Measurements from ENCODE around the gene PIF1. TPM values are rescaled to one million over a fixed set of nuclear protein-coding genes. Genes with fewer than 3 reads are reported as not detected.

PIF1 gene
- total and polyA plus RNA-seq, 2 donors = 8.0 to 8.4 TPM

DNA sequence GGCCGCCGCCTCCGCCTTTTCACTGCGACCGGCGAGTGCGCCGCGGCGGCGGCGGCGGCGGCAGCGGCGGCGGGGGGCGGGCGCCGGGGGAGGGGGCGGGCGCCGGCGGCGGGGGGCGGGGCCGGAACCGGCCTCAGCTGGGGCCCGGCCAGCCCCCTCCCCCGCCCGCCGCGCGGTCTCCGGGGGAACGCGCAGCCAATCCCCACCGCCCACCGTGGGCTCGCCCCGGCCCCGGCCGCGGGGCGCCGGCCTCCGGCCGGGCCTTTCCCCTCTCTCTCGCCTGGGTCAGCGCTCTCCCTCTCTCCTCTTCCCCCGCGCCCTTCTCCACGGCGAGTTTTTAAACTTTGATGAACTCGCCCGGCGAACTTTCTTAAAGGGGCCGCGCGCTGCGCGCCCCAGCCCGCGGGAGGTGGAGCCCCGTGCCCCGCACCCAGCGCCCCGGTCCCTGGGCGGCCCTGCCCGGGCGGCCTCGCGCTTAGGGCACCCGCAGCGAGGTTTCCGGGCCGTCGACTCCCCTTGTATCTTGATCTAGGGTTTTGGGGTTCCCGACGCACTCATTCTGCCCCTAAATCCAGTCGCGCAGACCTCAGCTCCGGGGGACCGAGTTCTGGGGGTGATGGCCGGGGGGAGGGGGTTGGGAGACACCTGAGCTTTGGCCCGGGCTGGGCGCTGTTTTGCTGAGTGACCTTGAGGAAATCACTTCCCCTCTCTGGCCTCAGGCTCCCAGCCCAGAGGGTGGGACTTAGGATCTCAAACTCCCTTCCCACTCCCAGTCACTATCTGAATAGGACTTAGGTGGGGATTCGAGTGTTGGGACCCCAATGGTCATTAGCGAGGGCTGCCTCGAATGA is 49.7 kb downstream of the PIF1 start, which contains the start of gene RBPMS2:
RBPMS2 (minus strand) TSS at position 39 of the 851 bp plus-strand sequence. CDS start 270 bp downstream, outside the sequence.
- Histone ChIP-seq H3K27ac (ENCODE audit: low read depth in 1 of 2, low read length in 1 of 2) (no peak within 1 kb of the TSS), H3K4me3 (ENCODE audit: low read length in 2 of 2) (peak within 1 kb of the TSS; percentile 22 to 59), H3K4me1 (ENCODE audit: control insufficient read depth in 2 of 2, insufficient read depth in 2 of 2, low read length in 2 of 2) (peaks cover 0 to 9% of the 10 kb centered on the region in 2 donors), H3K9me3 (ENCODE audit: control insufficient read depth in 2 of 2, insufficient read depth in 1 of 2, low read length in 1 of 2) (peaks cover 0 to 4% of the 10 kb centered on the region in 2 donors), H3K36me3 (ENCODE audit: control insufficient read depth in 2 of 2, insufficient read depth in 2 of 2, low read length in 1 of 2) (no peaks in the 10 kb centered on the region), H3K27me3 (ENCODE audit: control insufficient read depth in 2 of 2, insufficient read depth in 1 of 2, low read length in 1 of 2) (peaks cover 39 to 81% of the 10 kb centered on the region in 2 donors)
- 1% methylated on average over 86 of the region's 90 CpGs for WGBS
- DNase-seq (ENCODE audit: low read depth in 6 of 9, low spot score in 9 of 9) = no peak

DNA sequence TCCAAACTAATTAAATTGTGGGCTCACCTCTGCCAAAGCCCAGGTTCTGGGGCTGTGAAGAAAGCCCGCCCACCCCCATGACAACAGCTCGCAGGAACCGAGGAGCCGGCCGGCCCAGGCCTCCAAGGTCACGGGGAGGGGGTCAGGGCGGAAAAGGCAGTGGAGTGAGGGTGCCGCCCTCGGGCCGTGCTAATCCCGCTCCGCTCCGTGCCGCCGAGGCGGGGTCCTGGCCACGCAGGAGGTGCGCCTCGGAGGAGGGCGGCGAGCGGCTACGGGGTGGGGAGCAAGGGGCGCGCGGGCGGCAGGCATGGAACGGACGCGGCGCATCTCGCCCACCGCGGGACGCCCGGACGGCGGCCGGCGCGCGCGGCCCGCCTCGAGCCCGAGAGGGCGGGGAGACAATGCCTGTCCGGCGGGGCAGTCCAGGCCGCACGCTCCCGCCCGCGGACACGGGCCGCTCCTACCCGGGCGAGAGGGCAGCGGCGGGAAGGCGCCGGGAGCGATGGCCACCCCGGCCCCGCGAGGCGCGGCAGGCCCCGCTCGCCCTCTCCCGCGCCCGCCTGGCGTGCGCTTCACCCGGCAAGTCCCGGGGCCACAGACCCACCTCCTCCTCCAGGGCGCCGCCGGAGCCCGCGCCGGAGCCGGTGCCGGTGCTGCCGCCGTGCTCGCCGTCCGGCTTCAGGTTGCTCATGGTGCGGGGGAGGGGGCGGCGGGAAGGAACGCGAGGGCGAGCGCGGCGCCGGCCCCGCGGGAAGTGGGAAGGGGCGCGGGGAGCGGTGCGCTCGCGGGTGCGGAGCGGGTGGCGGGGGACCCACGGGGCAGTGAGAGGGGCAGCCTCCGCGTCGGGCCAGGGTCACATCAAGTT is 50.6 kb downstream of the PIF1 start:
- peaks cover 0 to 9% of the 10 kb centered on the region in 2 donors for H3K4me1 ChIP-seq (ENCODE audit: control insufficient read depth in 2 of 2, insufficient read depth in 2 of 2, low read length in 2 of 2)
- peak in 1 of 9 donors; percentile 7 for DNase-seq (ENCODE audit: low read depth in 6 of 9, low spot score in 9 of 9)

DNA sequence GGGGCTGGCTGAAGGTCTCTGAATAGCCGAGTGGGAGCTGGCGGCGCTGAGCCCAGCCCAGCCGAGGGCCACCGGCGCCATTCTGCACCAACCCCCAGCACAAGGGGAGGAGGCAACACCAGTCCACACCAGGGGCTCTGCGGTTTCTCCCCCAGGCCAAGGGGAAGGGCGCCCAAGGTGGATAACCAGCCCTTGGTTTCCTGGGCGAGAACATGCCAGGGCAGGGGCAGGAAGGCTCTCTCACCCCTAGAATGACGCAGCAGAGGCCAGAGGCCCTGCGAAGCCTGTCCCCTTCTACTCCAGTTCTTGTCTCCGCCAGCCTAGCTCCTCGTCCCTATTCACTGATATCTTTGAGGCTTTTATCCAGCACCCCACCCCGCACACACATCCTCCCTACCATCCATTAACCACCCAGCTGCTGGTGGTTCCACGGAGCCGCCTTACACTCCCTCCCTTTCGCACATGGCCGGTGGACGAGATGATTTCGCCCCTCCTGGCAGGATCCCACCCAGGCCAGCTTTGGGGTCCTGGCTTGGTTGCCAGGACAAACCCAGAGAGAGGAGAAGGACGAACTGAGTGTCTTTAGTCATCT is 51.3 kb downstream of the PIF1 start:
- 82% methylated on average over 21 of the region's 21 CpGs for WGBS
- Histone ChIP-seq H3K4me3 (ENCODE audit: low read length in 2 of 2) (no peak overlapping the region), H3K4me1 (ENCODE audit: control insufficient read depth in 2 of 2, insufficient read depth in 2 of 2, low read length in 2 of 2) (peaks cover 0 to 9% of the 10 kb centered on the region in 2 donors), H3K9me3 (ENCODE audit: control insufficient read depth in 2 of 2, insufficient read depth in 1 of 2, low read length in 1 of 2) (peaks cover 0 to 4% of the 10 kb centered on the region in 2 donors), H3K36me3 (ENCODE audit: control insufficient read depth in 2 of 2, insufficient read depth in 2 of 2, low read length in 1 of 2) (no peaks in the 10 kb centered on the region), H3K27me3 (ENCODE audit: control insufficient read depth in 2 of 2, insufficient read depth in 1 of 2, low read length in 1 of 2) (peaks cover 39 to 77% of the 10 kb centered on the region in 2 donors), H3K27ac (ENCODE audit: low read depth in 1 of 2, low read length in 1 of 2) (no peak overlapping the region)
- DNase-seq (ENCODE audit: low read depth in 6 of 9, low spot score in 9 of 9) = no peak

More for the DNA sequence above, 50.6 kb downstream of the PIF1 start:
- peak overlapping the region in 1 of 2 donors; percentile 59 for H3K4me3 ChIP-seq (ENCODE audit: low read length in 2 of 2)
- WGBS = 4% methylated on average over 115 of the region's 115 CpGs
- H3K9me3 ChIP-seq (ENCODE audit: control insufficient read depth in 2 of 2, insufficient read depth in 1 of 2, low read length in 1 of 2) = peaks cover 0 to 4% of the 10 kb centered on the region in 2 donors
- no peak overlapping the region for H3K27ac ChIP-seq (ENCODE audit: low read depth in 1 of 2, low read length in 1 of 2)
- no peaks in the 10 kb centered on the region for H3K36me3 ChIP-seq (ENCODE audit: control insufficient read depth in 2 of 2, insufficient read depth in 2 of 2, low read length in 1 of 2)
- H3K27me3 ChIP-seq (ENCODE audit: control insufficient read depth in 2 of 2, insufficient read depth in 1 of 2, low read length in 1 of 2) = peaks cover 39 to 81% of the 10 kb centered on the region in 2 donors

DNA sequence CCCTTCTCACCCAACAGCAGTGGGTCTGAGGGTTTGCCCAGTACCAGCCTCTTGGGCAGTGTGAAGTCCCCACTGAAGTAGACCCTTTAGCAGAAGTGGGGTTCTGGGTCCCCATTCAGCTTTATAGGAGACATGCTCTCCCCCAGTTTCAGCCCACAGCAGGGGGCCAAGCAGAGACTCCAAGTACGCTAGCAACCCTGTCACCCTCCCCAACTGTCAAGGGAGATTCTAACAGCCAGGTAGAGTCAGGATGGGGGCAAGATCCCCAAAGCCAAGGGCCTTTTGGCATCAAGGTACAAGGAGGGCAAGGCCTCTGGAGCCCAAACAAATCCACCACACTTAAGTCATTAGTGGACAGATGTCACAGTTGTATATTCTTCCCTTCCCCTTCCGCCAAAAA is 51.8 kb downstream of the PIF1 start:
- no peak overlapping the region for H3K4me3 ChIP-seq (ENCODE audit: low read length in 2 of 2)
- no peaks in the 10 kb centered on the region for H3K36me3 ChIP-seq (ENCODE audit: control insufficient read depth in 2 of 2, insufficient read depth in 2 of 2, low read length in 1 of 2)
- peaks cover 0 to 9% of the 10 kb centered on the region in 2 donors for H3K4me1 ChIP-seq (ENCODE audit: control insufficient read depth in 2 of 2, insufficient read depth in 2 of 2, low read length in 2 of 2)
- H3K9me3 ChIP-seq (ENCODE audit: control insufficient read depth in 2 of 2, insufficient read depth in 1 of 2, low read length in 1 of 2) = peaks cover 0 to 4% of the 10 kb centered on the region in 2 donors
- 99% methylated on average over 2 of the region's 2 CpGs for WGBS
- H3K27me3 ChIP-seq (ENCODE audit: control insufficient read depth in 2 of 2, insufficient read depth in 1 of 2, low read length in 1 of 2) = peaks cover 39 to 73% of the 10 kb centered on the region in 2 donors
- H3K27ac ChIP-seq (ENCODE audit: low read depth in 1 of 2, low read length in 1 of 2) = no peak overlapping the region
- DNase-seq (ENCODE audit: low read depth in 6 of 9, low spot score in 9 of 9) = no peak

DNA sequence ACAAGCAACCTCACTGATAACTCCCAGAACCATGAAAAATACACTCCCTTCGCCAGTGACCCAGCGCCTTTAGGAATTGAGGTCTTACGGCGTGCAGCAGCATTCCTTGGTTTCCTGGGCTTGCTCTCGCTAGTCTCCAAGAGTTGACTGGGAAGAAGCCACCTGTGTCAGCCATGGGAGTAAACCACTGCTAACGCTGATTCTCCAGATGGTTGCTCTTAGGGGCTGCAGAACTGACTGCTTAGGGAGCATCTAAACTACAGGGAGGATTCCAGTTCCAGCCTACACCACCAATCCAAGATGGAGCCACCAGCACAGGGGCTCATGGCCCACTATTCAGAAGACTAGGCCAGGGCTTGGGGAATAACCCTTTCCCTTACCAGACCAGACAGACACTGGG is 52.5 kb downstream of the PIF1 start:
- Histone ChIP-seq H3K36me3 (ENCODE audit: control insufficient read depth in 2 of 2, insufficient read depth in 2 of 2, low read length in 1 of 2) (no peaks in the 10 kb centered on the region), H3K4me3 (ENCODE audit: low read length in 2 of 2) (no peak overlapping the region), H3K4me1 (ENCODE audit: control insufficient read depth in 2 of 2, insufficient read depth in 2 of 2, low read length in 2 of 2) (peaks cover 0 to 9% of the 10 kb centered on the region in 2 donors), H3K9me3 (ENCODE audit: control insufficient read depth in 2 of 2, insufficient read depth in 1 of 2, low read length in 1 of 2) (peaks cover 0 to 4% of the 10 kb centered on the region in 2 donors), H3K27ac (ENCODE audit: low read depth in 1 of 2, low read length in 1 of 2) (no peak overlapping the region), H3K27me3 (ENCODE audit: control insufficient read depth in 2 of 2, insufficient read depth in 1 of 2, low read length in 1 of 2) (peaks cover 39 to 66% of the 10 kb centered on the region in 2 donors)
- no peak for DNase-seq (ENCODE audit: low read depth in 6 of 9, low spot score in 9 of 9)
- 98% methylated on average over 6 of the region's 6 CpGs for WGBS

DNA sequence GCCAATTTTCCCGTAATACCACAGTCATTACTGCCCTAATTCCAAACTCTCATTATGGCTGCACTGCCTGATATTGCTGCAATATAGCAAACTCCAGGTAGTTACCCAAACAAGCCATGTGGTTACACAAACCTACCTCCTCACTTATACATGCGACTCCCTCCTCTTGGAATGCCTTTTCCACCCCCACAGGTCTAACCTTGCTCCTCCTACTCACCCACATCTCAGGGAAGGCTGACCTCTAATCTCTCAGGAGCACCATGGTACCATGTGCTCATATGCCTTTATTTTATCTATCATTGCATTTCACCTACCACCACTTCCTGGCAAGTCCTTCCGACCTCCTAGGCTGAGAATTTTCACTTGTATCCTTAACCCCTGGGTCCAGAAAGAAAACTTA is 53.0 kb downstream of the PIF1 start:
- H3K27ac ChIP-seq (ENCODE audit: low read depth in 1 of 2, low read length in 1 of 2) = no peak overlapping the region
- H3K9me3 ChIP-seq (ENCODE audit: control insufficient read depth in 2 of 2, insufficient read depth in 1 of 2, low read length in 1 of 2) = peaks cover 0 to 4% of the 10 kb centered on the region in 2 donors
- H3K27me3 ChIP-seq (ENCODE audit: control insufficient read depth in 2 of 2, insufficient read depth in 1 of 2, low read length in 1 of 2) = peaks cover 38 to 61% of the 10 kb centered on the region in 2 donors
- no peaks in the 10 kb centered on the region for H3K36me3 ChIP-seq (ENCODE audit: control insufficient read depth in 2 of 2, insufficient read depth in 2 of 2, low read length in 1 of 2)
- H3K4me3 ChIP-seq (ENCODE audit: low read length in 2 of 2) = no peak overlapping the region
- no peak for DNase-seq (ENCODE audit: low read depth in 6 of 9, low spot score in 9 of 9)
- H3K4me1 ChIP-seq (ENCODE audit: control insufficient read depth in 2 of 2, insufficient read depth in 2 of 2, low read length in 2 of 2) = peaks cover 0 to 9% of the 10 kb centered on the region in 2 donors
- WGBS = 76% methylated on average over 3 of the region's 3 CpGs

DNA sequence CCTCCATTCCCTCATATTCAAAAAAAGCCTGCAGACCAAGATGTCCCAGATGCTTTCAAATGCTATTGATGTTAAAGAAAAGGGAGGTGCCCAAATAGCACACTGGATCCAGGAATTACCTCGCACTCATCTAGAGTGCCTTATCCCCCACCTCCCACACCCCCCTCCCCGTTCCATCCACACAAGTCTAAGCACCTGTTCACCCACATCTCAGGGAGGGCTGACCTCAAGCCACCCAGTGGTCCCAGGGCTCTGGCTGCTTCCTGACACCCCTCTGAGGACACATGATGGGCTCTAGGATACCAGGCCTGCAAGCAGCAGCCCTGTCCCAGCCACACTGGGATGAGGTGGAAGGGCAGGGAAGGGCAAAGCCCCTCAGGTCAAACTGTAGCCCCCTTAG is 54.8 kb downstream of the PIF1 start:
- Histone ChIP-seq H3K4me1 (ENCODE audit: control insufficient read depth in 2 of 2, insufficient read depth in 2 of 2, low read length in 2 of 2) (no peaks in the 10 kb centered on the region), H3K9me3 (ENCODE audit: control insufficient read depth in 2 of 2, insufficient read depth in 1 of 2, low read length in 1 of 2) (peaks cover 0 to 4% of the 10 kb centered on the region in 2 donors), H3K4me3 (ENCODE audit: low read length in 2 of 2) (no peak overlapping the region), H3K36me3 (ENCODE audit: control insufficient read depth in 2 of 2, insufficient read depth in 2 of 2, low read length in 1 of 2) (no peaks in the 10 kb centered on the region), H3K27ac (ENCODE audit: low read depth in 1 of 2, low read length in 1 of 2) (no peak overlapping the region), H3K27me3 (ENCODE audit: control insufficient read depth in 2 of 2, insufficient read depth in 1 of 2, low read length in 1 of 2) (peaks cover 24 to 43% of the 10 kb centered on the region in 2 donors)
- 59% methylated on average over 2 of the region's 2 CpGs for WGBS
- no peak for DNase-seq (ENCODE audit: low read depth in 6 of 9, low spot score in 9 of 9)

DNA sequence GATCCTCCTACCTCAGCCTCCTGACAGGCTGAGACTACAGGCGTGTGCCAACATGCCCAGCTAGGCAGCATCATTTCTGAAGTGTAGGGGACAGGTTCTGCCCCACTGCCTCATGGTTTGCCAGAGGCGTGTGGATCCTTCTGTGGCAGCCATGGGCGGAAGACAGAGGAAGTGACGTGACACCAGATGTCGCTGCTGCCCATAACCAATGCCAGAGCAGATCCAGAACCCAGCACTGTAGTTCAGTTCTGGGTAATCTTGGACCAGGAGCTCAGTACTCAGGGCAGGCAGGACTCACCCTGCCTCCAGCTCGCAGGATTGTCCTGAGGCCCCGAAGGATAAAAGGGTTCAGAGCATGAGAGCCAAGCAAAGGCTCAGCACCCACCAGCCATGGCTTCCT is 58.2 kb downstream of the PIF1 start:
- H3K4me1 ChIP-seq (ENCODE audit: control insufficient read depth in 2 of 2, insufficient read depth in 2 of 2, low read length in 2 of 2) = no peaks in the 10 kb centered on the region
- no peaks in the 10 kb centered on the region for H3K9me3 ChIP-seq (ENCODE audit: control insufficient read depth in 2 of 2, insufficient read depth in 1 of 2, low read length in 1 of 2)
- H3K27ac ChIP-seq (ENCODE audit: low read depth in 1 of 2, low read length in 1 of 2) = no peak overlapping the region
- H3K27me3 ChIP-seq (ENCODE audit: control insufficient read depth in 2 of 2, insufficient read depth in 1 of 2, low read length in 1 of 2) = peaks cover 0 to 15% of the 10 kb centered on the region in 2 donors
- WGBS = 85% methylated on average over 7 of the region's 7 CpGs
- no peaks in the 10 kb centered on the region for H3K36me3 ChIP-seq (ENCODE audit: control insufficient read depth in 2 of 2, insufficient read depth in 2 of 2, low read length in 1 of 2)
- no peak for DNase-seq (ENCODE audit: low read depth in 6 of 9, low spot score in 9 of 9)
- H3K4me3 ChIP-seq (ENCODE audit: low read length in 2 of 2) = no peak overlapping the region
